Subcutaneous adipose tissue (tissue), 4 donors: ENCODE data around the gene MAPT. TPM values are rescaled to one million over a fixed set of nuclear protein-coding genes. Genes with fewer than 3 reads are reported as not detected.

Source experiments
- CTCF ChIP-seq: fragments of 450-650 bp; IDR thresholded peaks from one replicate; pipeline ENCODE4 v1.5.1; 2016; ENCODE audit warnings: low read depth, mild to moderate bottlenecking, control low read depth, antibody characterized with exemption, moderate library complexity
- total RNA-seq, 4 donors: library from RNA; depleted of rRNA; stranded (reverse); fragments of >200 nt; gene quantifications; one replicate each; pipeline ENCODE4 v1.1.0, GENCODE V29; 2016

MAPT gene
- total RNA-seq, 4 donors from 2014 or later = 5.3 to 21.3 (median 9.4) TPM

DNA sequence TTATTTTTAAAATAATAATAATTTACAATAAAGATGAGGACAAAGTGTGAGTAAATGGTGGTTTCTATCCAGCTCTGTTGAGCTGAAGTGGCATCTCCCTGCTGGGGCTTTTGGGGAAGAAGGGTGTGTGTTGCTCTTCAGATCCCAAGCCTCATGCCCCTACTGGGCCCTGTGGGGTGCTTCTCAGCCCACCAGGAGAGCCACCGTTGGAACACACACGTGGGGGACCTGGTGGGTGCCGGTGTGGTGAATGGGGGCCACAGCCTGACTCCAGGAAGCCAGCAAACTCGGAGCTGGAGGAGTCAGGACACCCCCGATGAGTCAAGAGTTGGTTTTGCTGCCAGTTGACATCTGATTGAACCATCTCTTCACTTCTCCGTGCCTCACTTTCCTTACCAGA is 66.9 kb downstream of the MAPT start:
- TF ChIP-seq CTCF = no peak

DNA sequence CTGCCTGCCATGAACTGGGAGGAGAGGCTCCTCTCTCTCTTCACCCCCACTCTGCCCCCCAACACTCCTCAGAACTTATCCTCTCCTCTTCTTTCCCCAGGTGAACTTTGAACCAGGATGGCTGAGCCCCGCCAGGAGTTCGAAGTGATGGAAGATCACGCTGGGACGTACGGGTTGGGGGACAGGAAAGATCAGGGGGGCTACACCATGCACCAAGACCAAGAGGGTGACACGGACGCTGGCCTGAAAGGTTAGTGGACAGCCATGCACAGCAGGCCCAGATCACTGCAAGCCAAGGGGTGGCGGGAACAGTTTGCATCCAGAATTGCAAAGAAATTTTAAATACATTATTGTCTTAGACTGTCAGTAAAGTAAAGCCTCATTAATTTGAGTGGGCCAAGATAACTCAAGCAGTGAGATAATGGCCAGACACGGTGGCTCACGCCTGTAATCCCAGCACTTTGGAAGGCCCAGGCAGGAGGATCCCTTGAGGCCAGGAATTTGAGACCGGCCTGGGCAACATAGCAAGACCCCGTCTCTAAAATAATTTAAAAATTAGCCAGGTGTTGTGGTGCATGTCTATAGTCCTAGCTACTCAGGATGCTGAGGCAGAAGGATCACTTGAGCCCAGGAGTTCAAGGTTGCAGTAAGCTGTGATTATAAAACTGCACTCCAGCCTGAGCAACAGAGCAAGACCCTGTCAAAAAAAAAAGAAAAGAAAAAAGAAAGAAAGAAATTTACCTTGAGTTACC is 68.0 kb downstream of the MAPT start:
- no peak for TF ChIP-seq CTCF

DNA sequence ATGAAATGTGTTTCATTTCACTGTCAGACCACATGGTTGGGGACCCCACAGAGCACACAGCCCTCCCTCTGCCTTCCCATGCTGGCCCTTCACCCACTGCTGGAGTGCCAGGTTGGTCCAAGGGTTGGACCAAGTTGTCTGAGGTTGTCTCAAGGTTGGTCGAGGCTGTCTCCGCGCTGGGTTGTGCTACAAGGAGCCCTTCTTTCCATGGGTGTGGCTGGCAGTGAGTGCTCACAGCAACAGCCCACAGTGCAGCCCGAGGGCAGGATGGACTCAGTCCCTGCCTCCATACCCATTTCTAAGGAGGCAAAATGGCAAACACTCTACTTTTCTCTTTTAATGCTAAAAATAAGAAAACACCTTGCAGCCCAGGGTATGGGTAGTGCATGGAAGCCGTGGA is 68.9 kb downstream of the MAPT start:
- TF ChIP-seq CTCF = no peak

- no peak for TF ChIP-seq CTCF
These were observed 69.5 kb downstream of the MAPT start for GRCh38 chr17:45963889-45964288.

DNA sequence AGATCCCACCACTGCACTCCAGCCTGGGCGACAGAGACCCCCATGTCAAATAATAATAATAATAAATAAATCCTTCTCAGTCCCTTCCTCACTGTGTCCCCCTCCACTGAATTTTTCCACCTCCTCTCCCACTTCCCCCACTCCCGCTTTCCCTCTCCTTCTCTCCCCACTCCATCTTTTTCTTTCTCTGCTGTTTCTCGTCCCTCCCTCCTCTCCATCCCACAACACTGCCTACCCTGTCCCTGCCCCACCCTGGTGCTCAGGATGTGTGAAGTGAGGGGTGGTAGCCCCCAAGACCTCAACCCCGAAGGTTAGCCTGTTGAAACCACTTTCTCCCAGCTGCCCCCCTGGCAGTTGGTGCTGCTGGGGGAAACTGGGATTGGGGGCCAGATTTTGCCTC is 70.3 kb downstream of the MAPT start:
- TF ChIP-seq CTCF = no peak

- no peak for TF ChIP-seq CTCF
These were observed 71.5 kb downstream of the MAPT start for GRCh38 chr17:45965812-45966211.

DNA sequence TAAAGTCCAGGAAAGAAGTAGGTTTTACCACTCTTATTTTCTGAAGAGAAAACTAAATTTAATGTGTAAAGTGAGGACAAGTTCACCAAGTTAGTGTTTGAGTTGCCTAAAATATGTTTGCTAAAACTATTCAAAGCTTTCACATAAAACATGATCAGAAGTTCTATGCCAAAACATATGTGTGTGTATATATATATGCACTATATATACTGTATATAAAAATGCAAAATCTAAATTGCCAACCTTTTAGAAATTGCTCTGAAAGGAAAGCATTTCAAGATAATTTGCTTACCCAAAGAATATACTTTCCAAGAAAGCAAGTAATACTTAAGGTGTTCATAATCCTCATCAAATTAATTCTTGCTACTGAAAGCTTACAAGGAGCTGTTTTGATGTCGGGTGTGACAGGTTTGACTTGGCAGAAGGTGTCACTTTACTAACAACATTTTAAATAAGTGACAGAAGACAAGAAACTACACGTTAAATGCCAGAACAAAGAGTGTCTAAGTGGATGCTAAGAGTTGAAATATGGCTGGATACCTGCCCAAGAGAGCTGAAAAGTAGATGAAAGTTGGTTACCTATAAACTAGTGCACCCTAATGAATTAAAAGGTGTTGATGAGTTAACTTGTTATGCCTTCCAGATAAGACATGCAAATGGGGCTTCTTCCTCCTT is 72.4 kb downstream of the MAPT start:
- no peak for TF ChIP-seq CTCF
